ENCODE data around the gene SFT2D1.

Gene SFT2D1

GRCh38 chr6:166270706-166271375 lies 71.5 kb downstream of the SFT2D1 start:
- Histone ChIP-seq H3K4me1 (no peaks in the 10 kb centered on the region), H3K79me2 (no peaks in the 10 kb centered on the region), H3K9ac (no peak overlapping the region), H3K4me2 (ENCODE audit: low read length) (no peak overlapping the region), H2AFZ (no peak overlapping the region), H3K4me3 (ENCODE audit: low read depth, low read length) (no peak overlapping the region), H3K27ac (no peak overlapping the region), H3K27me3 (ENCODE audit: control insufficient read depth, insufficient read depth, low read length) (no peaks in the 10 kb centered on the region), H3K36me3 (ENCODE audit: control insufficient read depth, insufficient read depth, low read length) (no peaks in the 10 kb centered on the region), H3K9me3 (ENCODE audit: control insufficient read depth, low read length) (no peaks in the 10 kb centered on the region)
- TF ChIP-seq CTCF (IDR thresholded peaks at IDR 0.05): no peak

Data from parathyroid adenoma (tissue), 2 donors.